COLO829 (cell line): ENCODE measurements around the gene NPTXR.

Experiments
- DNase-seq: peaks from one replicate; pipeline ENCODE4 v3.0.0; 2012; ENCODE audit warnings: low spot score

The NPTXR gene

DNA sequence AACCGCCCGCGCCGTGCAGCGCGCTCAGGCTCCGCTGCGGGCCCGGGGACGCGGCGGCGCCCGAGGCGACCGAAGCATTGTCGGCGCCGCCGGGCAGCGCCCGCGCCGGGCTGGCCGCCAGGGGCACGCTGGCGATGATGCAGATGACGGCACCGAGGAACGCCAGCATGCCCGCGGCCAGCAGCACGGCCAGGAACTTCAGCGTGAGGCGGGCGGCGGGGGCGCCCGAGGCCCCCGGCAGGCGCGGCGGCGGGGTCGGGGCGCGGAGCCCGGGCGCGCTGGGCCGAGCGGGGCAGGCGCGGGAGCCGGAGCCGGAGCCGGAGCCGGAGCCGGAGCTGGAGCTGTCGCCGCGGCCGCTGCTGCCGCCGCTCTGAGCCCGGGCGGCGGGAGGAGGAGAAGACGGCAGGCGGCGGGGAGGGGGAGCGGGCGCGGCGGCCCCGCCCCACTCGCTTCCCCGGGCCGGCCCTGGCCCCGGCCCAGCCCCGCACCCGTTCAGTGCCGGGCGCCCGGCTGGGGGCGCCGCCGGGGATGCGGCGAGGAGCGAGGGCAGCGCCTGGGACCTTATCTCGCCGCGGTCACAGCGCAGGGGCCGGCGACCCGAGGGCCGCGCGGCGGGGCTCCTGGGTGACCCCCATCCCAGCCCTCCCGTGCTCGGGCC is at the start of gene NPTXR:
NPTXR (minus strand) TSS at position 372 of the 658 bp plus-strand sequence.
- DNase-seq, result no peak

GRCh38 chr22:38891256-38891655 is 47.4 kb upstream of the NPTXR start:
- DNase-seq, result no peak

DNA sequence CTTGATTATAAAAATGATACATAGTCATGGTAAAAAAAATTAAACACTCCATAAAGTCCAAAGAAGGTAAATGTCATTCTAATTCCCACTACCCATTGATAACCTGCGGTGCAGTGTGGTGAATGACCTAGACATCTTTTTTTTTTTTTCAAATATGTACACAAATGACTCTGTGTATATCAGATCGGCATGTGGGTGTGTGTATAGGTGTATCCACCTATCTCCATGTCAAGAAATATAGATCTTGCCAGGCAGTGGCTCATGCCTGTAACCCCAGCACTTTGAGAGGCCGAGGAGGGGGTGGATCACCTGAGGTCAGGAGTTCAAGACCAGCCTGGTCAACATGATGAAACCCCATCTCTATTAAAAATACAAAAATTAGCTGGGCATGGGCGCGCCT is 46.5 kb upstream of the NPTXR start:
- no peak for DNase-seq

DNA sequence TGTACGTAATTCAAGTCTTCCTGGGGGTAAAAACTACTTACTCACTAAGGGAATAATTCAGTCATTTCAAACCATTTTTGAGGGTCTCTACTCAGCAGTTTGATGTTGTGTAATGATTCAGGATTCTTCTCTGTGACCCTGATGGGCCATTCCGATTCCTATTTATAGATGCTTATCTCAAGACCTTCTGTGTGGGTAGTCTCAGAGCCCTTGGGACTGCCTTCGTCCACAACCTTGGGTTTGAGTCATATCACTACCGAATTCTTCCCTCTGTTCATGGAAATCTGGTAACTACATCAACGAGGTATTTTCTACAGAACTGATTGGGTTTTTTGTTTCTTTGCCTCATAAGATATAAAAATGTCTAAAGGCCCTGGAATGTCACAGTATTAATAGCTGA is 42.5 kb upstream of the NPTXR start:
- no peak for DNase-seq

DNA sequence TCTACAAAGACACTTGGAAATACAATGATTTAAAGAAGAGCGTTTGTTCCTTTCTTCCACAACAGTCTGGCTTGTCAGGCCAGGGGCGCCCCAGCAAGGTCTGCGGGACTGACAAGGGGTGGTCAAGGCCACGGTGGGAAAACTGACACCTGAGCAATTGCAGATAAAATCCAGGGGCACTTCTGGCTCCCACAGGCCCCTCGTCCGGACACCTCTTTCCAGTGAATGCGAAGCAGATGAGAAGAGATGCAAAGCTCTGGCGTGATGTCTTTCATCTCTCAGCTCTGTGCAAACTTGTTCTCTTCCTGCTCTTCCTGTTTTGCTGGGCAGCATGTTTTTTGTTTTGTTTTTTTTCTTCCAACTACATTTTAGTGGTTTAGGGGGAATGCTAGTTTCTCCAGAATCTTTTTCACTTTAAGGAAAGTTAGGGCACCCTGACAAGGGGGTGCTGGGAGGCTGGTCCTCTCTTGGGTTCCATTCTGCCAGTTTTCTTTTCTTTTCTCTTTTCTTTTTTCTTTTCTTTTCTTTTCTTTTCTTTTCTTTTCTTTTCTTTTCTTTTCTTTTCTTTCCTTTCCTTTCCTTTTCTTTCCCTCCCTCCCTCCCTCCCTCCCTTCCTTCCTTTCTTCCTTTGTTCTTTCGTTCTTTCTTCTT is 39.3 kb upstream of the NPTXR start:
- no peak for DNase-seq

DNA sequence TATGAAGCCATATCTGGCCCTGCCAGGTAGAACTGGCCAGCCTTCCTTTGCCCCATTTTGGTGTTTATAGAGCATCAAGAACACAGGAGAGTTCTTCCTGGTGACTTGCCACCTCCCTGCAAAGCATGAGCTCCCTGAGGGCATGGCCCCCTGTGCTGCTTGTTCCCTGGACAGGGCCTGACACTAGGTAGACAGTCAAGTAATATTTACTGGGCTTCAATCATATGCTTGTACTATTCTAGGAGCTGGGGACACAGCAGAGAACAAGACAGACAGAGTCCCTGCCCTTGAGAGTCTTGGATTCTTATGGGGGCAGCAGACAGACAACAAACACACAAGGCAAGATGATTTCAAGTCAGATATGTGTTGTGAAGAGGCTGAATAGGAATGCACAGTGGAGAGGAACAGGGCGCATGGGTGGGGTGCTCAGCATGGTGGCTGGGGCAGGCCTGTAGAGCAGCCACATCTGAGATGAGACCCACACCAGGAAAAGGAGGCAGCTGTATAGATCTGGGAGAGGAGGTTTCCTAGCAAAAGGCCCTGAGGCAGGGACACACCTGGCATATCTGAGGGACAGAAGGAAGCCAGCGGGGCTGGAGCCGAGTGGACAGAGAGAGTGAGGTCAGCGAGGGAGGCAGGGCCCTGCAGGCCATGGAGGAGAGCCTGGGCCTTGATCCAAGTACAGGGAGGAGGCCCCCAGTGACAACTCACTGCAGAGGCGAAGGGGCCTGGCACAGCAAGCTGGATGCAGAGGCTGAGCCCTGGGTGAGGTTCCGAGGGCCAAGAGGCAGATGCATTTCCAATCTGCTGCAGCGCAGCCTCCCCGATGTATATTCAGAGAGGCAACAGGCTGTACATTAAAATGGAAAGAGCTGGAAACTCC is 38.4 kb upstream of the NPTXR start:
- no peak for DNase-seq

DNA sequence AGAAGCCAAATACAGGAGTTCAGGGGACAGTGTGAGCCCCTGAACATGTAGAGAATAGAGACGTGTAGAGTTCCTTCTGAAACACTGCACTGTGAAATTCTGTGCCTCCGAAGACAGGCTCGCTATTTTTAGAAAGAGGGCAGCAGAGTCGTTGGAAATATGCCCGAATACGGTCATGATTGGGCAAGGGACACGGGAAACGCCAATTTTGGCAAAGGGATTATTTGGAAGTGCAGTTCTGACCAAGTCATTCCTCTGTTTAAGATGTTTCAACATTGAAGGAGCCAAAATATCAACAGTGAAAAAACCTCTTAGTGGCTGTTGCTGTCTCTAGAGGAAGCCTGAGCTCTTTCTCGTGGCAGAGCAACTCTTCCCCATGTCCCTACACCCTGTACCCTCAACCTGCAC is 37.6 kb upstream of the NPTXR start:
- DNase-seq, result no peak

DNA sequence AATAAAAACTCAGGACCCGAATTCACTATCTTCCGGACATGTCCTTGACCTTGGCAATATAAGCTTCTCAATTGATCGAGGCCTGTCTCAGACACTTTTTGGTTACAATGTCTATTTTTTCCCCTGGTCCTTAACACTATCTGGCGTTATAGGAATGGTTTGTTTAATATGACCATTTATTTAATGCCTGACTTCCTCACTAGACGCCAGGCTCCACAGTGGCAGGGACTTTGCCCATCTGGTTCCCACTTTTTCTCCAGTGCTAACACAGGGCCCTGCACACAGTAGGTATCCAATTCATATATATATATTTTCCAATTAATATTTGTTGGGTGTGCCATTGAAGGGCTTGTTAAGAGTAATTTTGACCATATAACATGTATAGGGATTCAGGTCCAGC is 36.1 kb upstream of the NPTXR start:
- DNase-seq, result no peak

DNA sequence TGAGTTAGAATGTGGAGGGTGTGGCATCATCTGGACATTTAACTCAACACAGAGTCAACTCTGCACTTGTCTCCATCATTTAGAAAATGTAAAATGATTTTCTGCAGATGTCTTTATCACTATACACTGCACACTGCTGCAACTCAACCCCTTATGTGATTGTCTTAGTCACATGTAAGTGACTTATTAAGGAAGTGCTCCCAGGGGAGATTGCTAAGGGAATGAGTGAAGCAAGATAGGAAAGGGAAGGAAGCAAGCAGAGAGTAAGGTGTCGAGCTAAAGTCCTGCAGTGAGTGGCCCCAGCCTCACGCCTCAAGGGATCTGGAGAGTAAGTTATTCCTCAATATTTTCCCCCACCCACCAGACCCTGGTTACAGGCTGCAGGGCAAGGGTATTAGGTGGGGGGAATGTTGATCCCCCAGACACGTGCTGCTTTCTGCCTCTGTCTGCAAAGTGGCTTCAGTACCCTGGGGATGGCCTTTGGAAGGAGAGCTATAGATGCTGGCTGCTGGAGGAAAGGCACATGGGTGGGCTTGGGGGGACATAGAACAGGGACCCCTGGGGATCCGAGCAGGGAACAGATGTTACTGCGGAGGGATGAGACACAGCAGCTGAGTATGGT is 35.4 kb upstream of the NPTXR start:
- no peak for DNase-seq

GRCh38 chr22:38878001-38878400 is 34.2 kb upstream of the NPTXR start:
- DNase-seq, result no peak

DNA sequence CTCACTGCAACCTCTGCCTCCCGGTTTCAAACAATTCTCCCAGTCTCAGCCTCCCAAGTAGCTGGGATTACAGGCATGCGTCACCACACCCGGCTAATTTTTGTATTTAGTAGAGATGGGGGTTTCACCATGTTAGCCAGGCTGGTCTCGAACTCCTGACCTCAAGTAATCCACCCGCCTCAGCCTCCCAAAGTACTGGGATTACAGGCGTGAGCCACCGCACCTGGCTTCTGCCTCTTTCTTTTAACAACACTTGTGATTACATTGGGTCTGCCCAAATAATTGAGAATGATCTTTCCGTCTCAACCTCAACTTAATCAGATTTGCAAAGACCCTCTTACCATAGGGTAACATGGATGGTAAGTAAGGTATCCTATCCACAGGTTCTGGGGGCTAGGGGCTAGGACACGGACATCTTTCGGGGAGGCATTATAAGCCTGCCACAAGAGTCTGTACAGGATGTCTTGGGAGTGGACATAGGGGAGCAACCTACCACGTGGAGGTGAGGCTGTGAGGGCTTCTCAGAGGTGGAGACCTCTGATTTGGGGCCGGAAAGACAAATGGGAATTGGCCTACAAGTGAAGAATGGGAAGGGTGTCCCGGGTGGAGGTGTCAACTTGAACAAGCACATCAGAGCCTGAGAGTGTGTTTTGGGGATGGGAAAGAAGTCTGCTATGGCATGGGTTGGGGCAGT is 30.8 kb upstream of the NPTXR start:
- DNase-seq, result no peak

- DNase-seq, result no peak
Observed at GRCh38 chr22:38873469-38874411, 29.9 kb upstream of the NPTXR start.

- no peak for DNase-seq
Observed at GRCh38 chr22:38872831-38873248, 29.0 kb upstream of the NPTXR start.

- DNase-seq, result peak; percentile 97
Observed at GRCh38 chr22:38872172-38872830, 28.5 kb upstream of the NPTXR start, which contains the start of gene CBX6. Gene CBX6 (minus strand): TSS chr22:38872216. CDS start chr22:38872190, 26 bp downstream.

DNA sequence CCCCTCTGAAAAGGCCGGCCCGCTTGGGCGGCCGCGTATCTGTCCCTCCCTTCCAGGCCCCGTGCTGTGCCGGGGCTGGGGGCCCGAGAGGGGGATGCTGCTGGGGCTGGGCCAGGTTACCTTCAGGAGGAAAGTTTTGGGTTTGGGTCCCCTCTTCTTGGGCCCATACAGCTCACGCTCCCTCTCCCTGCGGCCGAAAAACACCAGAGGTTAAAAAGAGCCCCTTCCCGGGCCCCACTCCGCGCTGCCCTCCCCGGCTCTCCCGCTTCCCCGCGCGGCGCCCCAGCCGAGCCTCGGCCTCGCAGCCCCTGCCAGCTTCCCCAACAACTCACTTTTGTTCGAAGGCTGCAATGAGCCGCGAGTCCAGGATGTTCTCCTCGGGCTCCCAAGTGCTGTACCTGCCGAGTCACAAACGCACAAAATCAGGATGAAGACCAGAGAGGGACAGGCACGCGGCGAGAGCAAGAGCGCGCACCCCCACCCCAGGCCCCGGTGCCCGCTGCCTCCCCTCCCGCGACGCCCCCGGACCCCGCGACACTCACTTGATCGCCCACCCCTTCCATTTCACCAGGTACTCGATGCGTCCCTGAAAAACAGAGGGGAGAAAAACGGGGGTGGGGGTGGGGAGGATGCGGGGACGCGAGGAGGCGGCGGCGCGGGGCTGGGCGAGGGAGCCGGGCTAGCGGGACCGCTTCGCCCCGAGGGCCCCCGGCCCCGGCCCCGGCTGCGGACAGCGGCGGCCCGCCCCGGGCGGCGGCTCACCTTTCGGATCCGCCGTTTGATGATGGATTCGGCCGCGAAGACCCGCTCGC is 27.7 kb upstream of the NPTXR start:
- no peak for DNase-seq

DNA sequence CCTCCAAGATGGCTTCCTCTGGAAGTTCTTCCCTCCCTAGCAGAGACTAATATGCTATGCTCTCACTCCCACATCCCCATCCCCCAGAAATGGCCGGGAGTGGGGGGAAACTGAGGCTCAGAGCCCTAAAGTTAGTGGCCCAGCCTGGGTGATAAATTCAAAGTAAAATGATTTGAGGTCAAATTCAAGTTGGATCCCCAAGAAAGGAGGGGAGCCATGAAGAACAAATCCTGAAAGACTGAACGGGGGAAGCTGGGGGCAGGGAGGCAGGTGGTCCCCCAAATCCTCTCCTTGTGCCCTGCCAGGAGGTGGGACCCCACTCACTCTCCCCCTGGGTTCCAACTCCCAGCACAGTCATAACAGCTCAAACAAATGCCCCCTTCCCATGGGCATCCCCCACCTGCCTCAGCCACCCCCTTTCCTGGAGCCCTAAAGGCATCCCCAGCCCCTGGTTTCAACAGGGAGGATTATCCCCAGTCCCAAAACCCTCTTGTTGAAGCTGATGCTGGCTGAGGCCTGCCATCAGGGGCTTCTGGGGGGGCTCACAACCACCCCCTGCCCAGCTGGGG is 27.0 kb upstream of the NPTXR start:
- no peak for DNase-seq

DNA sequence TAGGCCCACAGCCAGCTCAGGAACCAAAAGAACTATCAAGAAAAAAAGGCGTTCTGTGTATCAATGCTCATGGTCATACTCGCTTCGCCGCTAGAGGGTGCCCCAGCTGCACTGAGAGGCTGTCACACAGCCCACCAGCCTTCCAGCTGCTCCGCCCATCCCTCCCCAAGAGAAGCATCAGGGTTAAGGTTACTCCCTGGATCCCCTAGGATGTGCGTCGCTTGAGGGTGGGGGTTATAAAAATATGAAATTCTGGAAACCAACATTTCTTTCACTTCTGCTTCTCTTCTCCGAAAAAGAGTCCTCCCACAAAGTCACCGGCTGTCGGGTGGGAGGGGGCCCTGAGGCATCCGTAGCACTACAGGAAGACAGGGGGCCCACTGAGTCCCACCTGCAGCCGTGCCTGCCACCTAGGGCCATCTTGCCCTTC is 26.5 kb upstream of the NPTXR start:
- peak; percentile 88 for DNase-seq

- DNase-seq, result no peak
Observed at GRCh38 chr22:38869663-38870062, 25.8 kb upstream of the NPTXR start.

GRCh38 chr22:38868886-38869381 is 25.1 kb upstream of the NPTXR start:
- DNase-seq, result peak; percentile 81
